WTC11 (cell line): ENCODE data around the gene SLC24A3.

Experiments used
- CREM ChIP-seq: sonication (generic); formaldehyde crosslinking; IDR thresholded peaks from 2 replicates; pipeline ENCODE4 v1.8.1; 2022; ENCODE audit warnings: mild to moderate bottlenecking, missing genetic modification reagents, moderate library complexity
- NR2C2 ChIP-seq: sonication (generic); formaldehyde crosslinking; IDR thresholded peaks from 2 replicates; pipeline ENCODE4 v1.8.0; 2022; ENCODE audit warnings: mild to moderate bottlenecking, missing genetic modification reagents
- TF ChIP-seq, protein P1 (sequence below): fragments of 200-600 bp; IDR thresholded peaks from 2 replicates; pipeline ENCODE4 v1.8.0; 2022; ENCODE audit warnings: antibody characterized with exemption
- TF ChIP-seq, protein P2 (sequence below): sonication (generic); formaldehyde crosslinking; IDR thresholded peaks from 2 replicates; pipeline ENCODE4 v1.8.0; 2023; ENCODE audit warnings: missing genetic modification reagents, mild to moderate bottlenecking, borderline replicate concordance
- TF ChIP-seq, protein P3 (sequence below): sonication (generic); formaldehyde crosslinking; IDR thresholded peaks from 2 replicates; pipeline ENCODE4 v1.8.0; 2022; ENCODE audit warnings: mild to moderate bottlenecking, missing genetic modification reagents
- TF ChIP-seq, protein P4 (sequence below): sonication (generic); formaldehyde crosslinking; IDR thresholded peaks from 2 replicates; pipeline ENCODE4 v1.8.1; 2023; ENCODE audit warnings: mild to moderate bottlenecking, missing genetic modification reagents, moderate library complexity

DNA sequence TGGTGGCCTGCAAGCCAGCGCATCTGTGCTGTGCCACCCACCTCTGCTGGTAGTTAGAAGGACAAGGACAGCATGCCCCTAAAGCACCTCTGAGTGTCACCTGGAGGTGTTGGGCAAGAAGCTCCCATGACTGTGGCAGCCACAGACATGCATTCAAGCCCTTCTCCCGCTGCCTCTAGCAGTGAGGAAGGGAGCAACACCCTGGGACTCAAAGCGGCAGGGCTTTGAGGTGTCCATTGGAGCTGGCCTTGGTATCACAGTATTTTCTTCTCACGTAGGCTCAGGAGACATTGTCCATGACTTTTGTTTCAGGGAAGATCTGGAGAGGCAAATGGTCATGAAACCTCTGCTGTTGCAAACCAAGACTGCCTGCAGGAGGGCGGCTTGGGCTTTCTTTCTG, 404.8 kb downstream of the SLC24A3 start:
- TF ChIP-seq CREM (CRISPR knock-in tag): no peak
- TF ChIP-seq, protein P1, sequence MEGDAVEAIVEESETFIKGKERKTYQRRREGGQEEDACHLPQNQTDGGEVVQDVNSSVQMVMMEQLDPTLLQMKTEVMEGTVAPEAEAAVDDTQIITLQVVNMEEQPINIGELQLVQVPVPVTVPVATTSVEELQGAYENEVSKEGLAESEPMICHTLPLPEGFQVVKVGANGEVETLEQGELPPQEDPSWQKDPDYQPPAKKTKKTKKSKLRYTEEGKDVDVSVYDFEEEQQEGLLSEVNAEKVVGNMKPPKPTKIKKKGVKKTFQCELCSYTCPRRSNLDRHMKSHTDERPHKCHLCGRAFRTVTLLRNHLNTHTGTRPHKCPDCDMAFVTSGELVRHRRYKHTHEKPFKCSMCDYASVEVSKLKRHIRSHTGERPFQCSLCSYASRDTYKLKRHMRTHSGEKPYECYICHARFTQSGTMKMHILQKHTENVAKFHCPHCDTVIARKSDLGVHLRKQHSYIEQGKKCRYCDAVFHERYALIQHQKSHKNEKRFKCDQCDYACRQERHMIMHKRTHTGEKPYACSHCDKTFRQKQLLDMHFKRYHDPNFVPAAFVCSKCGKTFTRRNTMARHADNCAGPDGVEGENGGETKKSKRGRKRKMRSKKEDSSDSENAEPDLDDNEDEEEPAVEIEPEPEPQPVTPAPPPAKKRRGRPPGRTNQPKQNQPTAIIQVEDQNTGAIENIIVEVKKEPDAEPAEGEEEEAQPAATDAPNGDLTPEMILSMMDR: no peak
- TF ChIP-seq, protein P2, sequence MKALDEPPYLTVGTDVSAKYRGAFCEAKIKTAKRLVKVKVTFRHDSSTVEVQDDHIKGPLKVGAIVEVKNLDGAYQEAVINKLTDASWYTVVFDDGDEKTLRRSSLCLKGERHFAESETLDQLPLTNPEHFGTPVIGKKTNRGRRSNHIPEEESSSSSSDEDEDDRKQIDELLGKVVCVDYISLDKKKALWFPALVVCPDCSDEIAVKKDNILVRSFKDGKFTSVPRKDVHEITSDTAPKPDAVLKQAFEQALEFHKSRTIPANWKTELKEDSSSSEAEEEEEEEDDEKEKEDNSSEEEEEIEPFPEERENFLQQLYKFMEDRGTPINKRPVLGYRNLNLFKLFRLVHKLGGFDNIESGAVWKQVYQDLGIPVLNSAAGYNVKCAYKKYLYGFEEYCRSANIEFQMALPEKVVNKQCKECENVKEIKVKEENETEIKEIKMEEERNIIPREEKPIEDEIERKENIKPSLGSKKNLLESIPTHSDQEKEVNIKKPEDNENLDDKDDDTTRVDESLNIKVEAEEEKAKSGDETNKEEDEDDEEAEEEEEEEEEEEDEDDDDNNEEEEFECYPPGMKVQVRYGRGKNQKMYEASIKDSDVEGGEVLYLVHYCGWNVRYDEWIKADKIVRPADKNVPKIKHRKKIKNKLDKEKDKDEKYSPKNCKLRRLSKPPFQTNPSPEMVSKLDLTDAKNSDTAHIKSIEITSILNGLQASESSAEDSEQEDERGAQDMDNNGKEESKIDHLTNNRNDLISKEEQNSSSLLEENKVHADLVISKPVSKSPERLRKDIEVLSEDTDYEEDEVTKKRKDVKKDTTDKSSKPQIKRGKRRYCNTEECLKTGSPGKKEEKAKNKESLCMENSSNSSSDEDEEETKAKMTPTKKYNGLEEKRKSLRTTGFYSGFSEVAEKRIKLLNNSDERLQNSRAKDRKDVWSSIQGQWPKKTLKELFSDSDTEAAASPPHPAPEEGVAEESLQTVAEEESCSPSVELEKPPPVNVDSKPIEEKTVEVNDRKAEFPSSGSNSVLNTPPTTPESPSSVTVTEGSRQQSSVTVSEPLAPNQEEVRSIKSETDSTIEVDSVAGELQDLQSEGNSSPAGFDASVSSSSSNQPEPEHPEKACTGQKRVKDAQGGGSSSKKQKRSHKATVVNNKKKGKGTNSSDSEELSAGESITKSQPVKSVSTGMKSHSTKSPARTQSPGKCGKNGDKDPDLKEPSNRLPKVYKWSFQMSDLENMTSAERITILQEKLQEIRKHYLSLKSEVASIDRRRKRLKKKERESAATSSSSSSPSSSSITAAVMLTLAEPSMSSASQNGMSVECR (CRISPR knock-in tag): no peak
- TF ChIP-seq, protein P3, sequence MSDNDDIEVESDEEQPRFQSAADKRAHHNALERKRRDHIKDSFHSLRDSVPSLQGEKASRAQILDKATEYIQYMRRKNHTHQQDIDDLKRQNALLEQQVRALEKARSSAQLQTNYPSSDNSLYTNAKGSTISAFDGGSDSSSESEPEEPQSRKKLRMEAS (CRISPR knock-in tag): no peak
- no peak for TF ChIP-seq NR2C2 (CRISPR knock-in tag)
- TF ChIP-seq, protein P4, sequence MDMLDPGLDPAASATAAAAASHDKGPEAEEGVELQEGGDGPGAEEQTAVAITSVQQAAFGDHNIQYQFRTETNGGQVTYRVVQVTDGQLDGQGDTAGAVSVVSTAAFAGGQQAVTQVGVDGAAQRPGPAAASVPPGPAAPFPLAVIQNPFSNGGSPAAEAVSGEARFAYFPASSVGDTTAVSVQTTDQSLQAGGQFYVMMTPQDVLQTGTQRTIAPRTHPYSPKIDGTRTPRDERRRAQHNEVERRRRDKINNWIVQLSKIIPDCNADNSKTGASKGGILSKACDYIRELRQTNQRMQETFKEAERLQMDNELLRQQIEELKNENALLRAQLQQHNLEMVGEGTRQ: no peak
